ENCODE results near the gene FAM200B. TPM values are rescaled to one million over a fixed set of nuclear protein-coding genes. Genes with fewer than 3 reads are reported as not detected.

Gene FAM200B
- total and polyA plus RNA-seq, 2 of the 4 experiments (the other 2 are of a cell fraction), result 16.7 to 18.5 TPM

GRCh38 chr4:15689540-15689939, 7.9 kb downstream of the FAM200B start:
- peak overlapping the region; percentile 43 to 54 for H4K8ac ChIP-seq (ENCODE audit: low read depth in 2 of 2, low read length in 2 of 2)
- no peaks in the 10 kb centered on the region for H3K9me3 ChIP-seq (ENCODE audit: control insufficient read depth, insufficient read depth, low read length)
- WGBS, 2 experiments (ENCODE audit: extremely low coverage in 2 of 2, insufficient read length in 1 of 2), result no CpG with 5 or more reads among the region's 2 CpGs
- H2AK5ac ChIP-seq (ENCODE audit: low read depth, low read length), result peak overlapping the region; percentile 86; the same call in 1 of the 2 replicates
- DNase-seq, result peak; percentile 48
- peak overlapping the region; percentile 99 for H2BK5ac ChIP-seq (ENCODE audit: low read depth, low read length, poor library complexity, severe bottlenecking)
- peak overlapping the region; percentile 57 for H3K4ac ChIP-seq (ENCODE audit: low read depth, low read length)
- no peak overlapping the region for H3K56ac ChIP-seq (ENCODE audit: extremely low read depth, insufficient read depth, low read length)
- dilution Hi-C loops (cut with HindIII; ENCODE audit: low sequenced_read_pairs, unreplicated experiment) (no loop called here), intact Hi-C loops (cut with micrococcal nuclease) (no loop called here), in situ Hi-C loops (cut with MboI; ENCODE audit: low sequenced_read_pairs) (loop anchor here (25.0 kb wide), 1 partner anchor 677 kb away; the partner anchor contains the start of gene CPEB2)
- ATAC-seq (ENCODE audit: low read depth), result no peak
- H4K91ac ChIP-seq (ENCODE audit: insufficient read depth, low read depth, low read length), result peak overlapping the region; percentile 86
- peak overlapping the region; percentile 60; the same call in 1 of the 2 replicates for H3K14ac ChIP-seq (replicated peaks; ENCODE audit: low read depth, low read length)
- H2AFZ ChIP-seq (replicated peaks; ENCODE audit: low read length, poor library complexity), result no peak overlapping the region
- H4K5ac ChIP-seq (ENCODE audit: low read depth, low read length), result peak overlapping the region; percentile 69; the same call in 1 of the 2 replicates
- no peak overlapping the region for H3K9ac ChIP-seq (ENCODE audit: low read depth, low read length)
- H2BK15ac ChIP-seq (ENCODE audit: low read depth, low read length), result 0 out of 3 replicates have a peak overlapping the region, but pooled peaks have one; percentile 55
- H3K9me1 ChIP-seq (ENCODE audit: insufficient read depth, low read length), result 0 out of 2 replicates have a peak, but pooled peaks cover 2% of the 10 kb centered on the region
- peaks cover 7% of the 10 kb centered on the region for H3K4me1 ChIP-seq (ENCODE audit: control insufficient read depth, insufficient read depth, low read length)
- H3K4me3 ChIP-seq (ENCODE audit: insufficient read depth, low read depth, low read length), result no peak overlapping the region
- ChIA-PET CTCF (no interaction called here), POLR2A (ENCODE audit: unreplicated experiment) (no interaction called here)
- peak overlapping the region; percentile 90 for H3K18ac ChIP-seq (ENCODE audit: low read depth, low read length)
- TF ChIP-seq RCOR1 (IDR thresholded peaks at IDR 0.05; ENCODE audit: insufficient replicate concordance, low read length) (no peak), POLR2A (IDR thresholded peaks at IDR 0.05; ENCODE audit: low read depth, low read length) (no peak), CEBPB (IDR thresholded peaks at IDR 0.05; ENCODE audit: low read depth, low read length) (peak; percentile 72), ELK1 (IDR thresholded peaks at IDR 0.05; ENCODE audit: borderline replicate concordance, low read depth, low read length) (no peak)
- H3K4me2 ChIP-seq (ENCODE audit: low read depth, low read length), result no peak overlapping the region
- H3K23ac ChIP-seq (ENCODE audit: low read depth, low read length), result no peak overlapping the region
- peak overlapping the region; percentile 84; the same call in 1 of the 2 replicates for H3K27ac ChIP-seq (ENCODE audit: insufficient read depth, low read length)
- no peaks in the 10 kb centered on the region for H3K27me3 ChIP-seq (ENCODE audit: control insufficient read depth, insufficient read depth, low read length)
- no peak overlapping the region for H2AK9ac ChIP-seq (replicated peaks; ENCODE audit: low read depth, low read length, poor library complexity)
- no TSS peak for BruUV-seq (replicated peaks)
- no peaks in the 10 kb centered on the region for H4K20me1 ChIP-seq (ENCODE audit: insufficient read depth, low read length)
- H2BK120ac ChIP-seq (ENCODE audit: low read depth, low read length), result peak overlapping the region; percentile 54; the same call in 1 of the 2 replicates
- peak overlapping the region; percentile 39; the same call in 1 of the 2 replicates for H2BK20ac ChIP-seq (ENCODE audit: low read depth, low read length)
- H3K36me3 ChIP-seq (ENCODE audit: control insufficient read depth, insufficient read depth, low read length), result peaks cover 4% of the 10 kb centered on the region
- H3K79me1 ChIP-seq (ENCODE audit: low read depth in 1 of 2, low read length in 2 of 2), result peaks cover 12 to 28% of the 10 kb centered on the region in 2 experiments

Data from IMR-90 (cell line).